H9 (cell line): ENCODE data around the gene MCL1. TPM values are rescaled to one million over a fixed set of nuclear protein-coding genes. Genes with fewer than 3 reads are reported as not detected.

Experiments used
- DNase-seq: peaks from one replicate; pipeline ENCODE4 v3.0.0-alpha.2; 2017
- H2AFZ ChIP-seq: one replicate; pipeline ENCODE4 v1.6.1; 2013; ENCODE audit warnings: mild to moderate bottlenecking, low read length, control low read depth, moderate library complexity
- H2AK5ac ChIP-seq: 2 replicates; pipeline ENCODE4 v1.6.1; 2013; ENCODE audit warnings: low read length, control low read depth, mixed read lengths; ENCODE audit not compliant: insufficient read length
- H2BK120ac ChIP-seq: one replicate; pipeline ENCODE4 v1.6.1; 2013; ENCODE audit warnings: low read depth, mild to moderate bottlenecking, low read length, control low read depth, inconsistent platforms; ENCODE audit not compliant: poor library complexity, severe bottlenecking
- H2BK12ac ChIP-seq: 2 replicates; pipeline ENCODE4 v1.6.1; 2013; ENCODE audit warnings: low read length, control low read depth, mixed read lengths, low read depth; ENCODE audit not compliant: insufficient read length
- H2BK15ac ChIP-seq: 2 replicates; pipeline ENCODE4 v1.6.1; 2013; ENCODE audit warnings: low read depth, low read length, control low read depth
- H2BK20ac ChIP-seq: one replicate; pipeline ENCODE4 v1.6.1; 2013; ENCODE audit warnings: low read depth, mild to moderate bottlenecking, low read length, control low read depth, inconsistent platforms; ENCODE audit not compliant: poor library complexity, severe bottlenecking
- H2BK5ac ChIP-seq: 2 replicates; pipeline ENCODE4 v1.6.1; 2013; ENCODE audit warnings: low read length, control low read depth, mixed read lengths; ENCODE audit not compliant: insufficient read length
- H3K14ac ChIP-seq: 2 replicates; pipeline ENCODE4 v1.6.1; 2013; ENCODE audit warnings: low read length, control low read depth; ENCODE audit not compliant: insufficient read depth
- H3K18ac ChIP-seq: 2 replicates; pipeline ENCODE4 v1.6.1; 2013; ENCODE audit warnings: low read depth, mild to moderate bottlenecking, mixed read lengths, low read length, control low read depth; ENCODE audit not compliant: insufficient read length
- H3K23ac ChIP-seq: 2 replicates; pipeline ENCODE4 v1.6.1; 2013; ENCODE audit warnings: low read length, control low read depth, mixed read lengths, low read depth; ENCODE audit not compliant: insufficient read length
- H3K23me2 ChIP-seq: 2 replicates; pipeline ENCODE4 v1.6.1; 2013; ENCODE audit warnings: low read depth, mild to moderate bottlenecking, mixed read lengths, low read length, control low read depth; ENCODE audit not compliant: insufficient read length, poor library complexity, severe bottlenecking
- H3K27ac ChIP-seq: 2 replicates; pipeline ENCODE4 v1.5.1; 2013; ENCODE audit warnings: low read length, control low read depth, mixed read lengths, low read depth; ENCODE audit not compliant: insufficient read length
- H3K27me3 ChIP-seq: 2 replicates; pipeline ENCODE4 v1.6.1; 2013; ENCODE audit warnings: low read length, control low read depth, inconsistent platforms; ENCODE audit not compliant: insufficient read depth
- H3K4ac ChIP-seq: 2 replicates; pipeline ENCODE4 v1.6.1; 2013; ENCODE audit warnings: low read depth, mild to moderate bottlenecking, control low read depth, inconsistent platforms, low read length, moderate library complexity
- H3K4me1 ChIP-seq: 2 replicates; pipeline ENCODE4 v1.6.1; 2013; ENCODE audit warnings: low read length, control low read depth, inconsistent platforms; ENCODE audit not compliant: insufficient read depth
- H3K4me2 ChIP-seq: 2 replicates; pipeline ENCODE4 v1.6.1; 2013; ENCODE audit warnings: low read length, control low read depth, mixed read lengths; ENCODE audit not compliant: insufficient read length, insufficient read depth
- H3K56ac ChIP-seq: 2 replicates; pipeline ENCODE4 v1.6.1; 2013; ENCODE audit warnings: low read depth, mild to moderate bottlenecking, mixed read lengths, low read length, control low read depth; ENCODE audit not compliant: insufficient read length
- H3K79me1 ChIP-seq: 2 replicates; pipeline ENCODE4 v1.6.1; 2013; ENCODE audit warnings: low read depth, mild to moderate bottlenecking, moderate library complexity, low read length, control low read depth, inconsistent platforms; ENCODE audit not compliant: insufficient read depth, poor library complexity, severe bottlenecking
- H3K79me2 ChIP-seq: 2 replicates; pipeline ENCODE4 v1.6.1; 2013; ENCODE audit warnings: low read length, control low read depth, inconsistent platforms; ENCODE audit not compliant: insufficient read depth
- H3K9ac ChIP-seq: 2 replicates; pipeline ENCODE4 v1.6.1; 2013; ENCODE audit warnings: low read length, control low read depth, mixed read lengths; ENCODE audit not compliant: insufficient read length; ENCODE audit errors: extremely low read depth
- H3K9me3 ChIP-seq: one replicate; pipeline ENCODE4 v1.6.1; 2013; ENCODE audit warnings: low read depth, low read length, inconsistent platforms; ENCODE audit not compliant: control insufficient read depth
- H3T11ph ChIP-seq: one replicate; pipeline ENCODE4 v1.6.1; 2013; ENCODE audit warnings: mild to moderate bottlenecking, low read length, control low read depth, inconsistent platforms
- H4K20me1 ChIP-seq: one replicate; pipeline ENCODE4 v1.6.1; 2013; ENCODE audit not compliant: control insufficient read depth, insufficient read length, insufficient read depth
- H4K5ac ChIP-seq: 2 replicates; pipeline ENCODE4 v1.6.1; 2013; ENCODE audit warnings: low read depth, mild to moderate bottlenecking, mixed read lengths, low read length, control low read depth; ENCODE audit not compliant: insufficient read length
- H4K8ac ChIP-seq: replicated peaks from 2 replicates; pipeline ENCODE4 v1.6.1; 2013; ENCODE audit warnings: low read length, control low read depth, mixed read lengths, low read depth; ENCODE audit not compliant: insufficient read length
- H4K91ac ChIP-seq: 2 replicates; pipeline ENCODE4 v1.6.1; 2013; ENCODE audit warnings: low read depth, mild to moderate bottlenecking, moderate library complexity, mixed read lengths, low read length, control low read depth; ENCODE audit not compliant: insufficient read length
- H3K27ac Mint-ChIP-seq, 3 experiments: 2 replicates in 2 of 3; 3 replicates in 1 of 3; pipeline ENCODE4 v1.8.0; 2020 to 2021; ENCODE audit warnings: mixed read lengths in 3 of 3, mild to moderate bottlenecking in 1 of 3, moderate library complexity in 1 of 3
- H3K27me3 Mint-ChIP-seq: 2 replicates; pipeline ENCODE4 v1.8.0; 2021; ENCODE audit warnings: low read depth, mild to moderate bottlenecking, moderate library complexity, mixed read lengths
- H3K36me3 Mint-ChIP-seq, 3 experiments: 2 replicates in 2 of 3; 3 replicates in 1 of 3; pipeline ENCODE4 v1.8.0; 2020 to 2021; ENCODE audit warnings: low read depth in 3 of 3, mixed read lengths in 3 of 3; ENCODE audit not compliant: insufficient read depth in 1 of 3
- H3K4me1 Mint-ChIP-seq, 2 experiments: 2 replicates each; pipeline ENCODE4 v1.8.0; 2020; ENCODE audit warnings: mixed read lengths in 2 of 2
- H3K4me3 Mint-ChIP-seq, 2 experiments: 2 replicates in 1 of 2; 3 replicates in 1 of 2; pipeline ENCODE4 v1.8.0; 2020 to 2021; ENCODE audit warnings: mild to moderate bottlenecking in 2 of 2, mixed read lengths in 2 of 2, moderate library complexity in 1 of 2
- H3K9me3 Mint-ChIP-seq, 2 experiments: 2 replicates in 1 of 2; 3 replicates in 1 of 2; pipeline ENCODE4 v1.8.0; 2020; ENCODE audit warnings: mild to moderate bottlenecking in 2 of 2, mixed read lengths in 2 of 2, moderate library complexity in 1 of 2
- WGBS: extraction: QIAGEN DNeasy Blood & Tissue Kit; methylation state at CpG from one replicate; pipeline ENCODE4 v1.1.7; 2013; ENCODE audit warnings: missing lambda C conversion rate, low lambda C conversion rate, mixed read lengths; ENCODE audit not compliant: insufficient read length; ENCODE audit errors: extremely low coverage; 5-methylcytosine and 5-hydroxymethylcytosine counted together
- total RNA-seq: library from RNA; stranded (reverse); gene quantifications from 2 replicates; pipeline ENCODE4 v1.2.1, GENCODE V29; 2021
- TF ChIP-seq, protein P1 (sequence below): fragments of 200-600 bp; sonication (generic); conservative IDR thresholded peaks from 3 replicates; pipeline ENCODE4 v1.8.0; 2021; ENCODE audit warnings: antibody characterized with exemption, mild to moderate bottlenecking

The MCL1 gene
- total RNA-seq, 1 experiment from 2014 or later = 247 TPM

GRCh38 chr1:150567717-150568593 is 11.5 kb downstream of the MCL1 start:
- H3K9ac ChIP-seq = peak overlapping the region; percentile 77

More at GRCh38 chr1:150567717-150568593, 11.5 kb downstream of the MCL1 start:
- Histone ChIP-seq H3K27ac (peak overlapping the region; percentile 99), H4K91ac (no peak overlapping the region), H3K23ac (no peak overlapping the region), H2BK15ac (no peak overlapping the region), H2BK12ac (no peak overlapping the region), H2AK5ac (no peak overlapping the region), H2AFZ (no peak overlapping the region), H3K23me2 (peaks cover 3% of the 10 kb centered on the region), H3K79me2 (peaks cover 4% of the 10 kb centered on the region; the same call in 1 of the 2 replicates), H4K8ac (no peak overlapping the region), H4K20me1 (no peaks in the 10 kb centered on the region), H3K56ac (peak overlapping the region; percentile 59), H3K4ac (no peak overlapping the region; the same call in 1 of the 2 replicates), H3T11ph (peak overlapping the region; percentile 94), H3K18ac (peak overlapping the region; percentile 80), H2BK120ac (peak overlapping the region; percentile 90), H2BK20ac (no peak overlapping the region), H3K14ac (peak overlapping the region; percentile 74; the same call in 1 of the 2 replicates), H2BK5ac (peak overlapping the region; percentile 70), H4K5ac (peak overlapping the region; percentile 72), H3K9me3 (no peaks in the 10 kb centered on the region), H3K4me2 (peak overlapping the region; percentile 63), H3K79me1 (peaks cover 4% of the 10 kb centered on the region), H3K4me1 (peaks cover 14% of the 10 kb centered on the region), H3K27me3 (no peaks in the 10 kb centered on the region)
- TF ChIP-seq, protein P1, sequence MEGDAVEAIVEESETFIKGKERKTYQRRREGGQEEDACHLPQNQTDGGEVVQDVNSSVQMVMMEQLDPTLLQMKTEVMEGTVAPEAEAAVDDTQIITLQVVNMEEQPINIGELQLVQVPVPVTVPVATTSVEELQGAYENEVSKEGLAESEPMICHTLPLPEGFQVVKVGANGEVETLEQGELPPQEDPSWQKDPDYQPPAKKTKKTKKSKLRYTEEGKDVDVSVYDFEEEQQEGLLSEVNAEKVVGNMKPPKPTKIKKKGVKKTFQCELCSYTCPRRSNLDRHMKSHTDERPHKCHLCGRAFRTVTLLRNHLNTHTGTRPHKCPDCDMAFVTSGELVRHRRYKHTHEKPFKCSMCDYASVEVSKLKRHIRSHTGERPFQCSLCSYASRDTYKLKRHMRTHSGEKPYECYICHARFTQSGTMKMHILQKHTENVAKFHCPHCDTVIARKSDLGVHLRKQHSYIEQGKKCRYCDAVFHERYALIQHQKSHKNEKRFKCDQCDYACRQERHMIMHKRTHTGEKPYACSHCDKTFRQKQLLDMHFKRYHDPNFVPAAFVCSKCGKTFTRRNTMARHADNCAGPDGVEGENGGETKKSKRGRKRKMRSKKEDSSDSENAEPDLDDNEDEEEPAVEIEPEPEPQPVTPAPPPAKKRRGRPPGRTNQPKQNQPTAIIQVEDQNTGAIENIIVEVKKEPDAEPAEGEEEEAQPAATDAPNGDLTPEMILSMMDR = peak; percentile 13; the same call in 1 of the 3 replicates
- Mint-ChIP-seq H3K27me3 (no peaks in the 10 kb centered on the region; the same call in 1 of the 2 replicates), H3K36me3 (peaks cover 19 to 29% (median 21%) of the 10 kb centered on the region in 3 experiments), H3K27ac (peak overlapping the region; percentile 96 to 100 (median 99)), H3K9me3 (no peaks in the 10 kb centered on the region; a peak in 3 of 5 replicates), H3K4me3 (peak overlapping the region; percentile 54 to 70), H3K4me1 (peaks cover 55 to 66% of the 10 kb centered on the region in 2 experiments)
- peak; percentile 94 for DNase-seq
- no CpG with 5 or more reads among the region's 10 CpGs for WGBS
